ENCODE results near the gene GCGR.
A peak's percentile ranks its signal among the peaks of the same experiment; 100 is the strongest.

The GCGR gene

GRCh38 chr17:81859906-81860755 is 56.2 kb downstream of the GCGR start, which contains the start of gene P4HB:
P4HB (minus strand) TSS chr17:81860535; CDS start chr17:81860471, 64 bp downstream.
- Histone ChIP-seq H3K36me3 (ENCODE audit: control insufficient read depth, insufficient read depth, low read length) (no peaks in the 10 kb centered on the region), H2AFZ (peak within 1 kb of the TSS; percentile 80), H3K9ac (no peak within 1 kb of the TSS), H3K27me3 (ENCODE audit: control insufficient read depth, insufficient read depth, low read length) (no peaks in the 10 kb centered on the region), H3K4me3 (ENCODE audit: low read depth, low read length) (peak within 1 kb of the TSS; percentile 80), H3K79me2 (peaks cover 33% of the 10 kb centered on the region), H3K4me2 (ENCODE audit: low read length) (peak within 1 kb of the TSS; percentile 85), H3K9me3 (ENCODE audit: control insufficient read depth, low read length) (no peaks in the 10 kb centered on the region), H3K4me1 (peaks cover 8% of the 10 kb centered on the region), H3K27ac (peak within 1 kb of the TSS; percentile 81)
- TF ChIP-seq, protein P1, sequence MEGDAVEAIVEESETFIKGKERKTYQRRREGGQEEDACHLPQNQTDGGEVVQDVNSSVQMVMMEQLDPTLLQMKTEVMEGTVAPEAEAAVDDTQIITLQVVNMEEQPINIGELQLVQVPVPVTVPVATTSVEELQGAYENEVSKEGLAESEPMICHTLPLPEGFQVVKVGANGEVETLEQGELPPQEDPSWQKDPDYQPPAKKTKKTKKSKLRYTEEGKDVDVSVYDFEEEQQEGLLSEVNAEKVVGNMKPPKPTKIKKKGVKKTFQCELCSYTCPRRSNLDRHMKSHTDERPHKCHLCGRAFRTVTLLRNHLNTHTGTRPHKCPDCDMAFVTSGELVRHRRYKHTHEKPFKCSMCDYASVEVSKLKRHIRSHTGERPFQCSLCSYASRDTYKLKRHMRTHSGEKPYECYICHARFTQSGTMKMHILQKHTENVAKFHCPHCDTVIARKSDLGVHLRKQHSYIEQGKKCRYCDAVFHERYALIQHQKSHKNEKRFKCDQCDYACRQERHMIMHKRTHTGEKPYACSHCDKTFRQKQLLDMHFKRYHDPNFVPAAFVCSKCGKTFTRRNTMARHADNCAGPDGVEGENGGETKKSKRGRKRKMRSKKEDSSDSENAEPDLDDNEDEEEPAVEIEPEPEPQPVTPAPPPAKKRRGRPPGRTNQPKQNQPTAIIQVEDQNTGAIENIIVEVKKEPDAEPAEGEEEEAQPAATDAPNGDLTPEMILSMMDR (IDR thresholded peaks at IDR 0.05), result no peak

- H3K9ac ChIP-seq, result no peak overlapping the region
- no peaks in the 10 kb centered on the region for H3K9me3 ChIP-seq (ENCODE audit: control insufficient read depth, low read length)
- no peaks in the 10 kb centered on the region for H3K36me3 ChIP-seq (ENCODE audit: control insufficient read depth, insufficient read depth, low read length)
- peak overlapping the region; percentile 73 for H3K4me2 ChIP-seq (ENCODE audit: low read length)
- peak overlapping the region; percentile 80 for H3K4me3 ChIP-seq (ENCODE audit: low read depth, low read length)
- H3K27me3 ChIP-seq (ENCODE audit: control insufficient read depth, insufficient read depth, low read length), result no peaks in the 10 kb centered on the region
- peak overlapping the region; percentile 80 for H2AFZ ChIP-seq
- TF ChIP-seq, protein P1 (IDR thresholded peaks at IDR 0.05), result peak; percentile 14
- H3K27ac ChIP-seq, result peak overlapping the region; percentile 81
- H3K79me2 ChIP-seq, result peaks cover 41% of the 10 kb centered on the region
- H3K4me1 ChIP-seq, result peaks cover 9% of the 10 kb centered on the region
Measured at GRCh38 chr17:81860756-81861568, 57.0 kb downstream of the GCGR start.

- H3K4me2 ChIP-seq (ENCODE audit: low read length), result no peak overlapping the region
- H3K27ac ChIP-seq, result no peak overlapping the region
- H2AFZ ChIP-seq, result no peak overlapping the region
- no peaks in the 10 kb centered on the region for H3K9me3 ChIP-seq (ENCODE audit: control insufficient read depth, low read length)
- H3K79me2 ChIP-seq, result peaks cover 36% of the 10 kb centered on the region
- TF ChIP-seq, protein P1 (IDR thresholded peaks at IDR 0.05), result no peak
- no peaks in the 10 kb centered on the region for H3K36me3 ChIP-seq (ENCODE audit: control insufficient read depth, insufficient read depth, low read length)
- H3K4me1 ChIP-seq, result peaks cover 13% of the 10 kb centered on the region
- H3K4me3 ChIP-seq (ENCODE audit: low read depth, low read length), result no peak overlapping the region
- no peak overlapping the region for H3K9ac ChIP-seq
- no peaks in the 10 kb centered on the region for H3K27me3 ChIP-seq (ENCODE audit: control insufficient read depth, insufficient read depth, low read length)
Measured at GRCh38 chr17:81863123-81863675, 59.2 kb downstream of the GCGR start.
